GM19351 (cell line): ENCODE results near the gene ARGLU1.

Source experiments
- ATAC-seq: cut with Tn5 transposase; IDR thresholded peaks from one replicate; pipeline ENCODE4 v1.9.1; 2021; ENCODE audit warnings: mild to moderate bottlenecking, moderate library complexity; ENCODE audit not compliant: unreplicated experiment

ARGLU1 gene

GRCh38 chr13:106548064-106548696 is 19.8 kb downstream of the ARGLU1 start:
- peak; percentile 41 for ATAC-seq

GRCh38 chr13:106541826-106542225 is 26.1 kb downstream of the ARGLU1 start:
- no peak for ATAC-seq

GRCh38 chr13:106540613-106541012 is 27.3 kb downstream of the ARGLU1 start:
- no peak for ATAC-seq

- ATAC-seq, result no peak
Observed at GRCh38 chr13:106537521-106537920, 30.4 kb downstream of the ARGLU1 start.

GRCh38 chr13:106536244-106537034 is 31.5 kb downstream of the ARGLU1 start:
- peak; percentile 41 for ATAC-seq

GRCh38 chr13:106535552-106536243 is 32.2 kb downstream of the ARGLU1 start, which contains the start of gene EFNB2:
Gene EFNB2 (minus strand): TSS chr13:106535662. CDS start chr13:106534964, 698 bp downstream.
- peak; percentile 90 for ATAC-seq

GRCh38 chr13:106534639-106535551 is 33.0 kb downstream of the ARGLU1 start:
- peak; percentile 23 for ATAC-seq

GRCh38 chr13:106533943-106534638 is 33.8 kb downstream of the ARGLU1 start:
- no peak for ATAC-seq

GRCh38 chr13:106533101-106533942 is 34.6 kb downstream of the ARGLU1 start:
- no peak for ATAC-seq

- ATAC-seq, result no peak
Observed at GRCh38 chr13:106532111-106532929, 35.6 kb downstream of the ARGLU1 start.

- no peak for ATAC-seq
Observed at GRCh38 chr13:106530980-106531481, 36.9 kb downstream of the ARGLU1 start.

- ATAC-seq, result no peak
Observed at GRCh38 chr13:106530171-106530851, 37.6 kb downstream of the ARGLU1 start.

- no peak for ATAC-seq
Observed at GRCh38 chr13:106529415-106530170, 38.3 kb downstream of the ARGLU1 start.

GRCh38 chr13:106528718-106529414 is 39.1 kb downstream of the ARGLU1 start:
- no peak for ATAC-seq

GRCh38 chr13:106527826-106528225 is 40.1 kb downstream of the ARGLU1 start:
- ATAC-seq, result no peak

GRCh38 chr13:106527445-106527801 is 40.5 kb downstream of the ARGLU1 start:
- no peak for ATAC-seq
